NCI-H1048 (cell line): ENCODE measurements around the gene M1AP.
"Not testable (repeated sequence)": the region's sequence is repeated elsewhere in the genome, so short reads cannot be mapped to it uniquely, and the experiment has no call there.

Experiments
- DNase-seq: peaks from one replicate; lab custom pipeline; 2025; lab: John Stamatoyannopoulos, UW

Gene M1AP

DNA sequence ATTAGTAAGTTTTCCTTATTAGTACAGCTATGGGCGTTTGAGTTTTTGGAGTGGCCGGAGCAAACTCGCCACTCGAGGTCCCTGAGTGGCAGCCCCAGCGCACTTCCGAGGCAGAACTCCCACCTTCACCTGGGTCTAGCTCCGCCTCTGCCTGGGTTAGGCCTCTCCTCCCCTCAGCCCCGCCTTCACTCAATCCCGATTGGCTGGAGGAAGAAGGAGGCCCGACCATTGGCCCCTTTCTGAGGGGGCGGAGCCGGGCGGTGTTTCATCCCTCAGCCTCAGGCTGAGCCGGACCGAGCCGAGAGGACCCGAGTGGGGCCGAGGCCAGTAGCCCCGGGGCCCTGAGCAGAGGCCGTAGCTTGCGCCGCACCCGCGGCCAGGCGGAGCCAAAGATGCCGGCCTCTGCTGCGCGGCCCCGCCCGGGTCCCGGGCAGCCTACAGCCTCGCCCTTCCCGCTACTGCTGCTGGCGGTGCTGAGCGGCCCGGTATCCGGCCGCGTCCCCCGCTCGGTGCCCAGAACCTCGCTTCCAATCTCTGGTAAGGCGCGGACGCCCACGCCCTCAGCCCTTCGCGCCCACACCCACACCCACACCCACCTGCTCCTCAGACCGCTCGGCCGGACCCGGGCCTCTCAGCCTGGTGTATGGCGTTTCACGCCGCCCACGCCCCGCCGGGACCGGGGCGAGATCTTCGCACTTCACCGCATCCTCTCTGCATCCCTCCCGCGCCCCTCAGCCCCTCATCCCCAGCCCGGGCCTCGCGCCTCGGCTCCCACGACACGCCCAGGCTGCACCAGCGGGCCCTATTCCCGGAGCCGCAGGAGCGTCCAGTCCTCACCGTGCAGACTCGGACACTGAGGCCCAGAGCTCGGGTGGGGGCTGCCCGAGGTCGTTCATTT, 6.1 kb upstream of the M1AP start, which contains the start of gene SEMA4F:
TSS of gene SEMA4F (plus strand) at position 263 of the 898 bp plus-strand sequence. CDS start at position 393, 130 bp downstream.
- peak; percentile 87 for DNase-seq

DNA sequence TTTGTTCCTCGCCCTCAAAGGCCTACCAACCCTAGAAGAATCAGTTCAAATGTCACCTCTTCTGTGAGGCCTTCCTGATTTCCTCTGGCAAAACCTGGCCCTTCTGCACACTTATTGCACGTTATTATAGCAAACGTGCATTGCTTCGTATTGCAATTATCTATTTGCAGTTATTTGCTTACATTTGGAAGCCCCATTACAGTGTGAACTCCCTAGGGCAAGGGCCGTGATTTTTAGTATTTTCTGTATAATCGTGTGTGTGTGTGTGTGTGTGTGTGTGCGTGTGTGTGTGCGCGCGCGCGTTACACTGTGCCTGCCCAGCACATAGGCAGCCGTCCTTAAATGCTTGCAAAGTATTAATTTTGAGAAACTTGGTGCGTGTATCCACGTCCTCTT, 5.5 kb upstream of the M1AP start:
- DNase-seq = no peak

DNA sequence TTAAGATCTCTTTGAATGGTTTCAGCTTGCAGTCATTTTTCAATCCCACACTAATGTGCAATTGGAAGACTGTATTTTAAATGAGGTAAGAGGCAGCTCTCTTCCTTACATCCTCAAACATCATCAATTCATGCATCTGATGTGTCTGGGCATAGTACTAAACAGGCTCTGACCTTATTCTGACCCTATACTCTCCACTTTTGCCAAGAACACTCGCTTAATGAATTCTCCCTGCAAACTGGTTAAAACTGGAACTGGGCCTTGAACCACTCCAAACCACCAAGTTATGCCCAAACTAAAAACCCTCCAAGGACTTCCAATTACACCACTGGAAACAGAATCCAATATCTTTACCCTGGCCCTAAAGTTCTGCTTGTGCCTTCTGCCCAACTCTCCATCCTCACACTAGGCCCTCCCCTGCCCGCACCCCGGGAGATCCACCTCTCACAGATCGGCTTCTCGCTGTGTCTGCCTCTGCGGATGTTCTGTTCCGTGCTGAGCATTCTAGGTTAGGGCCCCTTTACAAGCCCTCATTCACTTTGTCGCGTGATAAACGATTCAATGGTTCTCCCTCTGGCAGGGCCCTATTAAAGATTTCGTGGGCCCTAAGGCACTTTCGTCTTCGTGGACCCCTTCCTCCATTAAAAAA, 1.2 kb downstream of the M1AP start:
- DNase-seq = no peak

DNA sequence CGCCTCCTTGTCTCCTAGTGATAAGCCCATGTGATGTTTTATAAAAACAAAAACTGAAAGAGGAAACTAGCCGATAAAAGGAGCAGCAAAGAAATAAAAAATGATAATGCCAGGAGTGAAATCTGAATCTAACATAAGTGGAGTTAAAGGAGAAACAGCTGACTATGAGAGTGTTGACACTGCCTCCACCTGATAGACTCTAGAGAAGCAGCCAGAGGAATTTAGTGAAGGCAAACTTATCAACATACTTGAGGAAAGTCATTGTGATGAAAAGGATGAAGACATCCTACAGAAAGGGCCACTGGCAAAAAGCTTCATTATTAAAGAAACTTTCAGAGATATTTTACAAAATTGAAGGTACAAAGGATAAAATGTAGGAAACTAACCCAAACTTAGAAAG, 1.9 kb downstream of the M1AP start:
- DNase-seq = no peak

DNA sequence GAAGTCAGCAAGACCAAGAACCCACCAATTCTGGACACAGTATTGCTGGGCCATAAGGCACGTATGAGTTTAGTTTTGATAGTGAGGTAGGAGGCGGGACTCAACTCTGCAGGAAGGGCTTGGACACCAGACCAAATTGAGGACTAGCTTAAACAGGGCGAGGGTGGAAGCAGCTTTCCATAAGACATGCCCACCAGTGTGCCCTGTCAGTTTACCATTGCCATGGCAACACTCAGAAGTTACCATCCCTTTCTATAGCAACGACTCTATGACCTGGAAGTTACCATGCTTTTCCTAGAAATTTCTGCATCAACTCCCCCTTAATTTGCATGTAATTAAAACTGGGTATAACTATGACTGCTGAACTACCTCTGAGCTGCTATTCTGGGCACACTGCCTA, 2.8 kb downstream of the M1AP start:
- no peak for DNase-seq

DNA sequence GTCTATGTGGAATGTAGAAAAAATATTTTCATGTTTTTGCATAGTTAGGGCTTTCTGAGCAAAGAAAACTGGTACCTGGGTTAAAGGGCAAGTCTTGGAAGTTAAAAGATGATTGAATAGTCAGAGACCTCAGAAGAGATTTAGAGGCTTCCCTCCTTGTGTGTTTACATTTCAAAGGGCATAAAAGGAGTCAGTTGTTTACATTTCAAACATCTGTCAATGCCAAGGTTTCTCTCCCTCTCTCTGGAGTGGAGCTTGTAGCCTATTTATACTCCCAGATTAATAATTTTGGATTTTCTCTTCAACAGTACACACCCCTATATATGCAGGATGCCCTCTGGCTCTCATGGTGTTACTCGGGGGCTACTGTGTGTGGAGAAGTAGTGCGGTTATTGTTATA, 8.6 kb downstream of the M1AP start:
- DNase-seq = no peak

DNA sequence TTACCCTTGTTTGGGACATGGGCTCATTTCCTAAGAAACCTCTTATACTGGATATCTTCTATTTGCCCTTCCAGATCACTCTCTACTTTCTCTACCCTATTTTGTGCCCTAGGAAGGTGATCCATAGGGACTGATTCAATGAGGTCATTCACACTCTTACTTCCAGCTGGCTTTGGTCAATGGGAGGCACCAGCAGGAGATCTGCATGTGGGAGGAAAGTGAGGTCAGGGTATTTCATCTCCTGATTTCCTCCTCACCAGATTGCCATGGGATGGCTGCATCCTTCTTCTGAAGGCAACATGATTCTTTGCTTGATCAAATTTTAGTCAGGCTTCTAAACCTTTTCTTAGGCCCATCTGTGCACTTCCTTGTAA, 15.2 kb downstream of the M1AP start:
- no peak for DNase-seq

DNA sequence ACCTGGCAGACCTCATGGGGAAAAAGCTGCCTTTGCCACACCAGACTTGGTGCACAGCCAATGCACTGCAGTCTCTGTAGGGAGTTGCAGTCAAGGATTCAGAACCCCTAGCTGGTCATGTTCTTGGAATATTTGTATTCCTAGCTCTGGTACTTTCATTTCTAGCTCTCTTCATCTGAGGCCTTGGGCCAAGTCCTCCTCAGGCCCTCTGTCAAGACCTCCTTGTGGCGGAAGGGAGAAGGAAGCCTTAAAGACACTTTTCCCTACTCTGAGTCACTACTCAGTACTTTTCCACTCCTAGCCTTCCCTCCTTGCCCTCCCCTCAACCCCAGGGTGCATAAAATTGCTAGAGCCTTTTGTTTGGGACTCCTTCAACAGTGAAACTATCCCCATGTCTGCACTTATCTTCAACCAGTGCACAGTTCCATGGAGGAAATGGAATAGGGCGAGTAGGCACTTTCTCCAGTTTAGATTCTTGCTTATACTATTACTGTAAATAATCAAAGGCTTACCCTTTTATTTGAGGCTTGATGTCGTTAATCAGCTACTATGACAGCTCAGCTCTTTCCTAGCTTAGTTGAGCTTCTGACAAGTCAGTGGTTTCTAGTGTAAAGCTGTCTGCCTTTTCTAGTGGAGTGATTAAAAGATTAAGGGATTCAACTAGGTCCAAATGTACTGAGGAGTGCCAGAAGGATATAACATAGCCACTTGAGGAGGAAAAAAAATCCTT, 15.8 kb downstream of the M1AP start:
- no peak for DNase-seq

DNA sequence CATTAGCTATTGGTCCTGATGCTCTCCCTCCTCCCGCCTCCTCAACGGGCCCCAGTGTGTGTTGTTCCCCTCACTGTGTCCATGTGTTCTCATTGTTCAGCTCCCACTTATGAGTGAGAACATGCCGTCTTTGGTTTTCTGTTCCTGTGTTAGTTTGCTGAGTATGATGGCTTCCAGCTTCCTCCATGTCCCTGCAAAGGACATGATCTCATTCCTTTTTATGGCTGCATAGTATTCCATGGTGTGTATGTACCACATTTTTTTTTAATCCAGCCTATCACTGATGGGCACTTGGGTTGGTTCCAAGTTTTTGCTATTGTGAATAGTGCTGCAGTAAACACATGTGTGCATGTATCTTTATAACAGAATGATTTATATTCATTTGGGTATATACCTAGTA, 17.7 kb downstream of the M1AP start:
- not testable (repeated sequence) for DNase-seq

DNA sequence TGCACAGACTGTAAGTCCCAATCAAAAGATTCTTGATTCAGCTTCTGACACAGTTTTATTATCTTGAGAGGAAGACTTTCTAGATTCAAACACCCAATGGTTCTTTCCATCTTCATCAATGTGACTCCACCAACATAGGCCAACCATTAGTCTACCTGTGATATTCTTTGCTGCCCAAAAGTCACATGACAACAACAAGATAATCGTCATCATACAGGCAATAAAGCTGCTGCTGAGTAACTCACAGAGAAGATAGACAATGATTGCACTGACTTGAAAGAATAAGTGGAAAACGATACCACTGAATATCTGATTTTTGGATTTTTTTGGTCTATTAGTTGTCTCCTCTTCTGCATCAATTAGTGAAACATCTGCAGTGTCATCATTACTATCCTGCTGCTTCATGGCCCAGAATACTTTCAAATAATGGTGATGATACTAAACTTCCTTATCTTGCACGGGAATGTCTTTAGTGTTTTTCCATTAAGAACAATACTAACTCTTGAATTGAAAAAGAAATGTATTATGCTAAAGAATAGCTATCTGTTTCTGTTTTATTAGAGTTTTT, 19.5 kb downstream of the M1AP start:
- no peak for DNase-seq

DNA sequence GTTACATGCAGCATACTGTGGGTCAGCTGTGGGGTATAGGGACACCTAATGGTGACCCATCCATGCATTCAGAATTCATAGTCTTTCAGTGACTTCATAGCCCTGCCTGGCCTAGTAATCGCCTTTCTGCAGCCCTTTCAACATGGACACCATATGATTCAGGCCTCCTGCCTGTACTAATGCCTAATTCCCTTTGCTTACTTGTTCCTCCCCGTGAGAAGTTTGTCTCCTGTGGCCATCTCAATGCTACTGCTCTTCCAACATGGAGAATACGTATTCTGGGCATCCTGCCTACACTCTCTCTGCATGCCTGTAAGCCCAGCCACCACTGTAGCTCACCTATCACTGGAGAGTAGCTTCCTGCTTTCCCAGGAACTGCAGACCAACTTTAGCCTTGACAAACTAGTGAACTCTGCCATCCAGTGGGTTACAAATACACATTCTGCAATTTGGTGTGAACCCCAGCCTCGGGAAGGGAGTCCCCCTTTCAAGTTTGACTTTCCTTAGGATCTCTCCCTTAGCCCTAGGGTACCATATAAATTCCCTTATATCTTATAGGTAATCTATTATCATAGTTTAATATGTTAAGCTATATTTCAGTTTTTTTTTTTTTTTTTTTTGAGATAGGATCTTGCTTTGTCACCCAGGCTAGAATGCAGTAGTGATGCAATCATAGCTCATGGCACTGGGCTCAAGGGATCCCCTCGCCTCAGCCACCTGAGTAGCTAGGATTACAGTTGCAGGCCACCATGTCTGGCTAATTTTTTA, 22.3 kb downstream of the M1AP start:
- DNase-seq = no peak

DNA sequence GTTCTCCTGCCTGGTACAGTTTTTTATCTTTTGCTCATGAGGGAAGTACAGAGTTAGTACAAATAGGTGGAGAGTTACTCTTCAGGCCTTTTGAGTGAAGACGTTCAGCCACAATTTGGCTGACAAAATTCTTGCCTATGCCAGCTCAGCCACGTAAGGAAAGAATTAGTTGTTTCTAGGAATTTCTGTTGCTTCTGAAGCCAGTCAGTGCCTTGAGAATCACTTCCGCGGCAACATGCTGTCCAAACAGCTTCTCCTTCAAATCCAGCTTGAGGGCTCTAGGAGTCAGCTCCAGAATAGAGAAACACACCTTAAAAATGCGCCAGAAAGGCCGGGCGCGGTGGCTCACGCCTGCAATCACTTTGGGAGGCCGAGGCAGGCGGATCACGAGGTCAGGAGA, 27.5 kb downstream of the M1AP start:
- no peak for DNase-seq

DNA sequence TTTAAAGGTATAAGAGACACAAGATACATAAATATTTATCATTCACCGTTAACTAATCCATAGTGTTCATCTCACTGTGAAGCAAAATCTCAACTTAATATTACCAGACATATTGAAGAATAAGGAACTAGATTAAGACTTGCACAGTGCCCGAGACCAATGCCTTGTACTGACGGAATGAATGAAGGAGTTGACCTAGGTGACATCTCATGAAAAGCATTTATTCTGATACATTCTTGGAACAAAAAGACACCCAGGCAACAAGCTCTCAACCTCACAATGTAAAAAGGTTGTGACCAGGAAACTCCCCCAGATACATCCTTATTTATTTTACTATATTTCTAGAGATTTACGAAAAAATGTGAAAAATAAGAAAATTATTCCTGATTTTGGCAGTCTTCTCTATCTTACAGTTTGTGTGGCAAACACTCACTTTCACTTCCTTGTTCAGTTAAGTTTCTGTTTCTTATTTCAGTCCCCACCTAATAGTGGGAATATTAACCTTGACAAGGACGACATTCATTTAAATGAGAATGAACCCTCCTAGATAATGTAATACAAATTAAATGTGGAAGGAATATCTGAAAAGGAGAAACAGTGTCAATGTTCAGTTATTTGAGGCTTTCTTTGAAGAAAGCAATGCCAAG, 28.4 kb downstream of the M1AP start:
- no peak for DNase-seq

DNA sequence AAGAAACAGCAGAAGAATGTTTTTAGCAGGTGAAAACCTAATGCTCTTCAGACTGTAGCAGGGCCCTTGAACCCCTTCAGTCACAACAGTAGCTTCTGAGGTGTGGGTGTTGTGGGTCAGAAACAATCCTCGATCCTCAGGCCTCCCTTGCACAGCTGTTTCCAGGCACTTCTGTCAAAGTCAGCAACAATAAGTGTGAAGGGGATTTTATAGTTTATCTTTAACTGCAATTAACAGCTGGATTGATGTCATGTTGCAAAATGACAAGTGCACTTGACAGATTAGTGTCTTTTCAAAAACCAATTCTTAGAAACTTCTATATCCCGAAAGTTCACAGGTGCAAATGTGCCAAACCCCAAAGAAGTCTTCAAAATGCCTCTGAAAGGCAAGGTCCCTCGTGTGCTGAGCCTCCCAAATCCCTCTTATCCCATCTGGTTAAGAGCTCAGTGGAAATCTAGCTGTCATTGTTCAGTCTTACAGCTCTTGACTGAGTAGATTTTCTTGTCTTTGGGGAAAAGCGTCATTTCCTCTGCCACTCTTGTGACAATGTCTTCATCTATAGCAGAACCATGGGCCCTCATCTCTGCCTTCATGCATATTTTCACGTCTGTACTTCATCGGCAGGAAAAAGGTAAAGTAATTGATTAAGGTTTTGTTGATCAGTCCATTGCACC, 29.6 kb downstream of the M1AP start:
- no peak for DNase-seq

DNA sequence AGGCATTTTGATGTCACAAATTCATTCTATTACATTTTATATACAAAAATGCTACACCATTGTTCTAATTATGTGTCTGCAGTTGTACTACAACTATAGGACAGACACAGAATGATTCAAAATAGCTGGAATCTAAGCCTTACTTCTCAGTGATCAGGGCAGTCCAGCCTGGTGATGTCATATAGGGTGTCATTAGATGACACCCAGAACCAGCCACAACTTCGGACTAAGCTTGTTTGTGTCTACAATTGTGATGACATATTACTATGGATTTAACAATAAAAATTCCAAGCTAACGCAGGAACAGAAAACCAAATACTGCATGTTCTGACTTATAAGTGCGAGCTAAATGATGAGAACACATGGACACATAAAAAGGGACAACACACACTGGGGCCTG, 31.0 kb downstream of the M1AP start:
- no peak for DNase-seq

DNA sequence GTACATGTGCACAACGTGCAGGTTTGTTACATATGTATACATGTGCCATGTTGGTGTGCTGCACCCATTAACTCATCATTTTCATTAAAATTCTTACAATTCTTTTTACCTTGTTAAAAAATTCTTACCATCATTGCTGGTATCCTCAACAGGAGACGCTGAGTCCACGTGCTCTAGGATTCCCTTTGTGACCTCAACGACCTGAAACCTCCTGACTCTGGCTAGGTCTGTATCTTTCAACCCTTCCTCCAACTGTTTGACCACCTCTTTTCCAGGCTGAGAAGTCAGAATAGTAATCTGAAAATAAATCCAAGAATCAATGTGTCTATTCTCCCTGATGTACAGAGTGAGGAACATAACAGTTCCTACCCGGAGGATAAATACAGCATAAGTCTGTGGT, 41.2 kb downstream of the M1AP start:
- no peak for DNase-seq

DNA sequence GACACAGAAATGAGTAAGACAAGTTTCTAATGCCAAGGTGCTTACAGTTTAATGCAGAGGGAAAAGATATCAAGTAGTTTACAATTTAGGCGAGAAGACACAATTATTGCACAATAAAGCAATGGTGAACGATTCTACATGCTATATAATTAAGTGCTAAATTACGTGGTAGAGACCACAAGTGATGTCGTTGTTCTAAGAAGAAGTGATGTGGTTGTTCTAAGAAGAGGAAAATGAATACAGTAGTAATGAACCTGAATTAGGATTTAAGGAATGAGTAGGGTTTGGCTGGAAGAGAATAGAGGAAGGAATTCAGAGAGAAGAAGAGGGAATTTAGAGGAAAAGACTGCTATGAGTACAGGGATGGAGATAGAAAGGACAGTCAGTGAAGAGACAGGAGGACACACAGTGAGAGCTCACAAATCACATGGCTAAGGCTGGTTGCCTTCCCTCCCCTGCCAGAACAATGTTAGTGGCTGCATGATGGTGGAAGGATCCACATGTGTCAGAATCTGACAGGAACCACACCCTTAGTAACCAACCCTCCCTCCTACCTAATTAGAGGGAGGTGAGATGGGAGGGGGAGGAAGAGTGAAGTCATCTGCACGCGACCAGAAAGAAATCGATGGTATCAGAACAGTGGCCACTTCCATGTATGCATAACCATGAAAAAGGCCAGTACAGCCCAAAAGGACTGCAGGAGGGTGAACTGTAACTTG, 44.7 kb downstream of the M1AP start:
- no peak for DNase-seq

DNA sequence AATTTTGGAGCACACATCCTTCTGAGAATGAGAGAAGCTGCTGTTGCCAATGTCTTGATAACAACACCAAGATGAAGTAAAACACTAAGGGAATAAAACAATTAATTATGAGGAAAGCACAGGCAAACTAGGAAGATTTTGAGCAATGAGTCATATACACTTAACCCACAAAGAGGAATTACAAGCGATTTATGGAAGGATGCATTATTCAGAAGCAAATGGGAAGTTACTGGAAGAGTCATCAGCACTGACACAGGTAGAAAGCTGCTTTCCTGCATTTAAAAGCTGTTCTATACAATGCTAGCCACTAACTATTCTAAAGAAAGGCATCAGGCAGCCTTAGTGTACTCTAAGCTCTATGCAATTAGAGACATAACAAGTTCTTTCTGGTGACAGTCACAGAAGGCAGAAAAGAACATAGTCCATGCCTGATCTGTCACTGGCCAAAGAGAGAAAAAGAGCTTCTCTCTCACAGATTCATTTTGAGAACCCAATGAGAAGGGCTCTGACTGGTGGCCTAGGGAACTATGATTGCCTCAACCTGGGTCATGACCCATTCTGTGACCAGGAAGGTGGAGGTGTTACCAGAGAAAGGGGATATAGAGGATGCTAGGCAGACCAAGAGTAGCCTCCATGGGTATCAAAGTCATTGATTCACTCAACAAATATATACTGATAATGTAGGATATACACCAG, 45.4 kb downstream of the M1AP start:
- no peak for DNase-seq

DNA sequence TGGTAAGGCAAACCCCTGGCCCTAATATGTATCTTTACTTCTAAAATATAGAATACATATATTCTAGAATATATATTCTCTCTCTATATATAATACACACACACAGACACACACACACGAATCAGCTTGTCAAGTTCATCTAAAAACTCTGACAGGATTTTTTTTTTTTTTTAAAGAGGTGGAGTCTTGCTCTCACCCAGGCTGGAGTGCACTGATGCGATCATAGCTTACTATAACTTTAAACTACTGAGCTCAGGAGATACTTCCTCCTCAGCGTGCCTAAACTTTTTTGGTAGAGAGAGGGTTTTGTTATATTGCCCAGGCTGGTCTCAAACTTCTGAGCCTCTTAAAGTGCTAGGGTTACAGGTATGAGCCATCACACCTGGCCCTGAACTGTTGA, 48.5 kb downstream of the M1AP start:
- no peak for DNase-seq
